ENCODE measurements around the gene CSNK1A1.

The CSNK1A1 gene

DNA sequence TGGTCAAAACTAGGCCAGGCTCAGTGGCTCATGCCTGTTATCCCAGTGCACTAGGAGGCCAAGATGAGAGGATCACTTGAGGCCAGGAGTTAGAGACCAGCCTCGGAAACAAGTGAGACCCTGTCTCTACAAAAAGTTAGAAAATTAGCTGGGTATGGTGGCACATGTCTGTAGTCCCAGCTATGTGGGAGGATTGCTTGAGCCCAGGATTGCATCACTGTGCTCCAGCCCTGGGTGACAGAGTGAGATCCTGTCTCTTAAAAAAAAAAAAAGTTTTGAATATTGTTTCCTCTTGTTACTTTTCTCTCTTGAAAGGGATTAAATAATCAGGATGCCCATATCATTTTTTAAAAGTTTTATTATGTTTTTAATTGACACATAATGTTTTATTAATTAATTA, 37.7 kb upstream of the CSNK1A1 start:
- TF ChIP-seq CEBPB (IDR thresholded peaks at IDR 0.05) (no peak), TCF12 (IDR thresholded peaks at IDR 0.05; ENCODE audit: low read depth) (no peak), EGR1 (IDR thresholded peaks at IDR 0.05) (no peak), RAD21 (IDR thresholded peaks at IDR 0.05; ENCODE audit: low read depth) (no peak), NFIC (IDR thresholded peaks at IDR 0.05) (no peak), TAF1 (IDR thresholded peaks at IDR 0.05; ENCODE audit: low read depth) (no peak), YY1 (IDR thresholded peaks at IDR 0.05; ENCODE audit: low read depth) (no peak), EP300 (IDR thresholded peaks at IDR 0.05; ENCODE audit: borderline replicate concordance) (no peak), TEAD4 (IDR thresholded peaks at IDR 0.05) (no peak), MAX (IDR thresholded peaks at IDR 0.05) (no peak)
- TF ChIP-seq, protein P1, sequence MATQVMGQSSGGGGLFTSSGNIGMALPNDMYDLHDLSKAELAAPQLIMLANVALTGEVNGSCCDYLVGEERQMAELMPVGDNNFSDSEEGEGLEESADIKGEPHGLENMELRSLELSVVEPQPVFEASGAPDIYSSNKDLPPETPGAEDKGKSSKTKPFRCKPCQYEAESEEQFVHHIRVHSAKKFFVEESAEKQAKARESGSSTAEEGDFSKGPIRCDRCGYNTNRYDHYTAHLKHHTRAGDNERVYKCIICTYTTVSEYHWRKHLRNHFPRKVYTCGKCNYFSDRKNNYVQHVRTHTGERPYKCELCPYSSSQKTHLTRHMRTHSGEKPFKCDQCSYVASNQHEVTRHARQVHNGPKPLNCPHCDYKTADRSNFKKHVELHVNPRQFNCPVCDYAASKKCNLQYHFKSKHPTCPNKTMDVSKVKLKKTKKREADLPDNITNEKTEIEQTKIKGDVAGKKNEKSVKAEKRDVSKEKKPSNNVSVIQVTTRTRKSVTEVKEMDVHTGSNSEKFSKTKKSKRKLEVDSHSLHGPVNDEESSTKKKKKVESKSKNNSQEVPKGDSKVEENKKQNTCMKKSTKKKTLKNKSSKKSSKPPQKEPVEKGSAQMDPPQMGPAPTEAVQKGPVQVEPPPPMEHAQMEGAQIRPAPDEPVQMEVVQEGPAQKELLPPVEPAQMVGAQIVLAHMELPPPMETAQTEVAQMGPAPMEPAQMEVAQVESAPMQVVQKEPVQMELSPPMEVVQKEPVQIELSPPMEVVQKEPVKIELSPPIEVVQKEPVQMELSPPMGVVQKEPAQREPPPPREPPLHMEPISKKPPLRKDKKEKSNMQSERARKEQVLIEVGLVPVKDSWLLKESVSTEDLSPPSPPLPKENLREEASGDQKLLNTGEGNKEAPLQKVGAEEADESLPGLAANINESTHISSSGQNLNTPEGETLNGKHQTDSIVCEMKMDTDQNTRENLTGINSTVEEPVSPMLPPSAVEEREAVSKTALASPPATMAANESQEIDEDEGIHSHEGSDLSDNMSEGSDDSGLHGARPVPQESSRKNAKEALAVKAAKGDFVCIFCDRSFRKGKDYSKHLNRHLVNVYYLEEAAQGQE (IDR thresholded peaks at IDR 0.05; ENCODE audit: low read depth): no peak

DNA sequence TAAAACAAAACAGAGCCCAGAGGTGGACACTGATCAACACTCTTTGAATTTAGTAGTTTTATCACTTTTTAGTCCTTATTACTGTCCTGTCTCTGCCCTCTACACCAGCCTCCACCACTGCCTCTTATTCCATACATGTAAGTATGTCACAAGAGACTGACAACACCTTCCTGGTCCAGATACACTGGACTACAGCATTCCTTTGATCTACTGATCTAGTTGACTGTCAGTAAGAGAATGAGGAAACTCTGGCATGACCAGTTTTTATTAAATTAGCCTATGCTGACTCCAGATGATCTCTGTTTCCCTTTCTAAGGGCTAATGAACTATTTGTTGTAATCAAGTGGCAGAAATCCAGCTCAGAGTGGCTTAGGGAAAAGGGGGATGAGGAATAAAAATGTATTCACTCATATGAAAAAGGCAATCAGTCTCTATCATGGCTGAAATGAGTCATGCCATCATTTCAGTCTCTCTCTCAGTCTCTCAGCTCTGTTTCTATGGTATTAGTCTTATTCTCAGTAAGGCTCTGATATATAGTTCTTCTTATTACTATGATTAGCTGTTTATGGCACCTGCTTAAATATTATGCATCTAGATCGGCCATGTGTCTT, 35.6 kb upstream of the CSNK1A1 start:
- TF ChIP-seq MAX (IDR thresholded peaks at IDR 0.05) (no peak), NFIC (IDR thresholded peaks at IDR 0.05) (no peak), FOXM1 (IDR thresholded peaks at IDR 0.05; ENCODE audit: borderline replicate concordance, low read depth) (no peak), ZBTB7A (IDR thresholded peaks at IDR 0.05; ENCODE audit: low read depth) (no peak), EP300 (IDR thresholded peaks at IDR 0.05; ENCODE audit: borderline replicate concordance) (no peak), TCF12 (IDR thresholded peaks at IDR 0.05; ENCODE audit: low read depth) (no peak), CEBPB (IDR thresholded peaks at IDR 0.05) (no peak), RAD21 (IDR thresholded peaks at IDR 0.05; ENCODE audit: low read depth) (no peak), YY1 (IDR thresholded peaks at IDR 0.05; ENCODE audit: low read depth) (no peak)
- TF ChIP-seq, protein P1 (IDR thresholded peaks at IDR 0.05; ENCODE audit: low read depth): no peak

GRCh38 chr5:149585910-149586309, 34.7 kb upstream of the CSNK1A1 start:
- TF ChIP-seq TCF12 (IDR thresholded peaks at IDR 0.05; ENCODE audit: low read depth): no peak
- no peak for TF ChIP-seq USF1 (IDR thresholded peaks at IDR 0.05)
- TF ChIP-seq MAX (IDR thresholded peaks at IDR 0.05): no peak

DNA sequence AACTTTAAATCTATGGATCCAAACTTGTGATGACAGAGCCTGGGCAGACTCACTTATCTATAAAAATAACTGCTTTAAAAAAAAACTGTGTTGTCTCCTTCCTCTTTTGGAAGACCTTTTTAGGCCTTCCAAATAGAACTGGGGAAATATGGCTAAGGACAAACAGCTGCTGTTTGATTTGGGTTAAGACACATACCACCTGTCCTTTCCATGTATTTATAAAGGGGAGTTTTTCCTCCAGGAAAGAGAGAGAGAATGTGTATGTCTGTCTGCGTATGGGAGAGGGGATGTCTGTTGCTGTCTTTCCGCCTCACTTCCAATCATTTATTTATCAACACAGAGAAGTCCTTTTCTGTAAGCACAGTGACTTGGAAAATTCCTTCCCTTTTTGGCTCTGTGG, 32.9 kb upstream of the CSNK1A1 start:
- no peak for TF ChIP-seq RAD21 (IDR thresholded peaks at IDR 0.05; ENCODE audit: low read depth)
- TF ChIP-seq, protein P1 (IDR thresholded peaks at IDR 0.05; ENCODE audit: low read depth): no peak
- TF ChIP-seq FOXM1 (IDR thresholded peaks at IDR 0.05; ENCODE audit: borderline replicate concordance, low read depth): no peak
- TF ChIP-seq EGR1 (IDR thresholded peaks at IDR 0.05): no peak
- no peak for TF ChIP-seq TAF1 (IDR thresholded peaks at IDR 0.05; ENCODE audit: low read depth)
- TF ChIP-seq YY1 (IDR thresholded peaks at IDR 0.05; ENCODE audit: low read depth): no peak
- TF ChIP-seq TEAD4 (IDR thresholded peaks at IDR 0.05): no peak
- no peak for TF ChIP-seq CREB1 (IDR thresholded peaks at IDR 0.05; ENCODE audit: low read depth)
- TF ChIP-seq EP300 (IDR thresholded peaks at IDR 0.05; ENCODE audit: borderline replicate concordance): no peak
- TF ChIP-seq ZBTB7A (IDR thresholded peaks at IDR 0.05; ENCODE audit: low read depth): no peak
- no peak for TF ChIP-seq MAX (IDR thresholded peaks at IDR 0.05)
- no peak for TF ChIP-seq CEBPB (IDR thresholded peaks at IDR 0.05)
- TF ChIP-seq NFIC (IDR thresholded peaks at IDR 0.05): no peak
- TF ChIP-seq USF1 (IDR thresholded peaks at IDR 0.05): no peak
- no peak for TF ChIP-seq TCF12 (IDR thresholded peaks at IDR 0.05; ENCODE audit: low read depth)

Measured in Ishikawa (cell line).